Activated CD8-positive, alpha-beta T cell treated with anti-CD3 and anti-CD28 coated beads, Interleukin-2, amount 10 ng/mL, durations not matched to agents 7 days and 5 days (primary cell): ENCODE results near the gene CPNE7. TPM values are rescaled to one million over a fixed set of nuclear protein-coding genes. Genes with fewer than 3 reads are reported as not detected.

Source experiments
- ATAC-seq: fragments of 150-1000 bp; cut with Tn5 transposase; one replicate; pipeline ENCODE4 v1.10.0; 2021; ENCODE audit warnings: moderate library complexity
- CTCF ChIA-PET: fragments of 350-600 bp; sonication (Branson Sonifier 250); formaldehyde crosslinking; loops from one replicate; lab custom pipeline; 2021; ENCODE audit warnings: antibody characterized with exemption; lab: Charles Lee
- POLR2A ChIA-PET: fragments of 350-600 bp; sonication (Branson Sonifier 250); formaldehyde crosslinking; loops from one replicate; lab custom pipeline; 2021; ENCODE audit warnings: antibody characterized with exemption; lab: Charles Lee
- DNase-seq: peaks from one replicate; pipeline ENCODE4 v3.0.0-alpha.2; 2020
- H3K27ac Mint-ChIP-seq: one replicate; pipeline ENCODE4 v1.8.0; 2021; ENCODE audit warnings: mild to moderate bottlenecking, mixed read lengths
- H3K27me3 Mint-ChIP-seq: one replicate; pipeline ENCODE4 v1.8.0; 2021; ENCODE audit warnings: low read depth, mixed read lengths
- H3K36me3 Mint-ChIP-seq: one replicate; pipeline ENCODE4 v1.8.0; 2021; ENCODE audit warnings: low read depth, mixed read lengths
- H3K4me1 Mint-ChIP-seq: one replicate; pipeline ENCODE4 v1.8.0; 2021; ENCODE audit warnings: low read depth, mixed read lengths
- H3K4me3 Mint-ChIP-seq: one replicate; pipeline ENCODE4 v1.8.0; 2021; ENCODE audit warnings: mild to moderate bottlenecking, mixed read lengths
- H3K9me3 Mint-ChIP-seq: one replicate; pipeline ENCODE4 v1.8.0; 2022; ENCODE audit warnings: mixed read lengths; ENCODE audit not compliant: insufficient read depth
- total RNA-seq, 2 experiments: library from RNA; stranded (reverse); gene quantifications; one replicate each; pipeline ENCODE4 v1.2.3, GENCODE V29; 2021

Gene CPNE7
- total RNA-seq, 2 experiments from 2014 or later, result 1.1 to 1.8 TPM

- Mint-ChIP-seq H3K9me3 (no peaks in the 10 kb centered on the region), H3K4me1 (peaks cover 2% of the 10 kb centered on the region), H3K36me3 (peaks cover 39% of the 10 kb centered on the region), H3K27me3 (no peaks in the 10 kb centered on the region), H3K27ac (no peak overlapping the region), H3K4me3 (no peak overlapping the region)
- ChIA-PET POLR2A (no interaction called here), CTCF (interaction anchor here (0.9 kb wide), 1 partner anchor 54 kb away, joined by 3 read pairs; no protein-coding TSS in a partner anchor)
- no peak for DNase-seq
- no peak for ATAC-seq
Measured at GRCh38 chr16:89646270-89646669, 70.7 kb downstream of the CPNE7 start.

Other genes with a start within 250 kb of the CPNE7 start
- 100 to 1,000 TPM; 157 to 175 TPM for gene ANKRD11, start 85.2 kb upstream of the CPNE7 start, total RNA-seq
- 10 to 100 TPM; 94.7 to 98.4 TPM for gene SPG7, start 67.4 kb upstream of the CPNE7 start, total RNA-seq
- 1,000 to 10,000 TPM; 1,842 to 1,844 TPM for gene RPL13, start 15.1 kb upstream of the CPNE7 start, total RNA-seq
- gene DPEP1, start 37.9 kb downstream of the CPNE7 start, total RNA-seq, result not detected
- gene CHMP1A, start 82.0 kb downstream of the CPNE7 start, total RNA-seq, result 10 to 100 TPM; 95.7 to 98.9 TPM
- gene SPATA33, start 82.1 kb downstream of the CPNE7 start, total RNA-seq, result 10 to 100 TPM; 13.2 to 16.1 TPM
- 10 to 100 TPM; 76.0 to 77.1 TPM for gene CDK10, start 110.9 kb downstream of the CPNE7 start, total RNA-seq
- gene SPATA2L, start 125.9 kb downstream of the CPNE7 start, total RNA-seq, result 1 to 10 TPM; 6.1 to 7.0 TPM
- gene VPS9D1, start 145.1 kb downstream of the CPNE7 start, total RNA-seq, result 1 to 10 TPM; 6.6 to 7.5 TPM
- 10 to 100 TPM; 67.5 to 69.6 TPM for gene ZNF276, start 145.8 kb downstream of the CPNE7 start, total RNA-seq
- gene FANCA, start 240.9 kb downstream of the CPNE7 start, total RNA-seq, result 100 to 1,000 TPM; 123 to 149 TPM